ENCODE measurements around the gene SPRED2.

SPRED2 gene

GRCh38 chr2:65415091-65415490 lies 17.3 kb downstream of the SPRED2 start:
- DNase-seq (ENCODE audit: low read depth, low spot score): no peak

- DNase-seq (ENCODE audit: low read depth, low spot score): no peak
Observed at GRCh38 chr2:65413610-65414009, 18.8 kb downstream of the SPRED2 start.

- no peak for DNase-seq (ENCODE audit: low read depth, low spot score)
Observed at GRCh38 chr2:65413106-65413505, 19.3 kb downstream of the SPRED2 start.

- no peak for DNase-seq (ENCODE audit: low read depth, low spot score)
Observed at GRCh38 chr2:65411056-65411795, 21.2 kb downstream of the SPRED2 start.

- no peak for DNase-seq (ENCODE audit: low read depth, low spot score)
Observed at GRCh38 chr2:65409045-65409444, 23.4 kb downstream of the SPRED2 start.

- DNase-seq (ENCODE audit: low read depth, low spot score): no peak
Observed at GRCh38 chr2:65407240-65407639, 25.2 kb downstream of the SPRED2 start.

- DNase-seq (ENCODE audit: low read depth, low spot score): no peak
Observed at GRCh38 chr2:65404988-65405697, 27.3 kb downstream of the SPRED2 start.

- no peak for DNase-seq (ENCODE audit: low read depth, low spot score)
Observed at GRCh38 chr2:65403529-65403915, 28.9 kb downstream of the SPRED2 start.

GRCh38 chr2:65402780-65403528 lies 29.4 kb downstream of the SPRED2 start:
- DNase-seq (ENCODE audit: low read depth, low spot score): no peak

- DNase-seq (ENCODE audit: low read depth, low spot score): no peak
Observed at GRCh38 chr2:65402323-65402722, 30.1 kb downstream of the SPRED2 start.

GRCh38 chr2:65397122-65397521 lies 35.3 kb downstream of the SPRED2 start:
- no peak for DNase-seq (ENCODE audit: low read depth, low spot score)

- no peak for DNase-seq (ENCODE audit: low read depth, low spot score)
Observed at GRCh38 chr2:65396348-65397026, 35.9 kb downstream of the SPRED2 start.

GRCh38 chr2:65395621-65396347 lies 36.6 kb downstream of the SPRED2 start:
- no peak for DNase-seq (ENCODE audit: low read depth, low spot score)

GRCh38 chr2:65393743-65394422 lies 38.5 kb downstream of the SPRED2 start:
- DNase-seq (ENCODE audit: low read depth, low spot score): no peak

GRCh38 chr2:65393046-65393445 lies 39.4 kb downstream of the SPRED2 start:
- DNase-seq (ENCODE audit: low read depth, low spot score): no peak

- no peak for DNase-seq (ENCODE audit: low read depth, low spot score)
Observed at GRCh38 chr2:65392609-65393008, 39.8 kb downstream of the SPRED2 start.

- DNase-seq (ENCODE audit: low read depth, low spot score): no peak
Observed at GRCh38 chr2:65390134-65390533, 42.3 kb downstream of the SPRED2 start.

- DNase-seq (ENCODE audit: low read depth, low spot score): no peak
Observed at GRCh38 chr2:65389476-65389875, 42.9 kb downstream of the SPRED2 start.

GRCh38 chr2:65388596-65389390 lies 43.6 kb downstream of the SPRED2 start:
- DNase-seq (ENCODE audit: low read depth, low spot score): no peak

- no peak for DNase-seq (ENCODE audit: low read depth, low spot score)
Observed at GRCh38 chr2:65388051-65388531, 44.3 kb downstream of the SPRED2 start.

All from activated naive CD8-positive, alpha-beta T cell treated with anti-CD3 and anti-CD28 coated beads, Interleukin-2, amount 50 U/mL, for 16 hours (primary cell).